ENCODE data around the gene TEX53. TPM values are rescaled to one million over a fixed set of nuclear protein-coding genes. Genes with fewer than 3 reads are reported as not detected.

TEX53 gene
- total RNA-seq, 2 experiments from 2014 or later, result not detected

DNA sequence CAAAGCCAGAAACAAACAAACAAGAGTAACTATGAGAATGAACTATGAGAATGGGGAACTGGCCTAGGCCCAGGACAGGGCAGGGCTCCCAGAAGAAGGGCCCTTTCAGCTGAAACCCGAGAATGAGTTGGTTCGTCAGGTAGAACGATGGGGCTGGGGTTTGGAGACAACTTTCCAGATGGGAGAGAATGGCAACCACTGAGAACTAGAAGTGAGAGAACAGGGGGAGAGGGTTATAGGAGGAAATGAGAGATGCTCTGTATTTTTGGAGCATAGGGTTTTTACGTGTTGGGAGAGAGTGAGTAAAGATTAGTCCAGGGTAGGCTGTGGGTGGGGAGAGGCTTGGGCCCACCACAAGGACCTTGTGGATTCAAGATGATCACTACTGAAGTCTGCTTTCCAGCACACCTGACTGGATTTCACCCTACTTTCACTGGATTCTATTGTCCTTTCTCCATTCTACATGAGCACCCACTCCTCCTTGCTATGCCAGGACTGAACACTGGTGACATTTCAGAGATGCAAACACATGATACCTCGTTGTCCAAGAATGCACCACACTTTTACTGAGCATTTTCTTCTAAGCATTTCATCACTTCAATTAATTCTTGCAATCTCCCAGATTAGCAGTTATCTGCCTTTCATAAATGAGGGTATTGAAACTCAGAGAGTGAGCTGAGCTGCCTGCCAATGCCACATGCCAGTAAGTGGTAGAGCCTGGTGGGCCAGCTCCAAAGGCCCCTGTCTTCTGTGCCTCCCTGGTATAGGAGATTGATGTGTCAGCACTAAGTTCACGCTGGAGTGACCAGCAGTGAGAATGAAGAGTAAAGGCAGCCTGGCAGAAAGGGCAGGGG is 49.7 kb downstream of the TEX53 start:
- H3K27ac Mint-ChIP-seq, result no peak overlapping the region
- peaks cover 28% of the 10 kb centered on the region for H3K4me1 Mint-ChIP-seq
- no peaks in the 10 kb centered on the region for H3K9me3 Mint-ChIP-seq (ENCODE audit: low read depth)
- CTCF ChIA-PET, result interaction anchor here (1.6 to 1.7 kb wide), 3 partner anchors 15 to 45 kb away, joined by 6 to 13 read pairs (median 7); no protein-coding TSS in a partner anchor
- H3K4me3 Mint-ChIP-seq, result no peak overlapping the region
- ATAC-seq (no peak), DNase-seq (no peak)
- peaks cover 2% of the 10 kb centered on the region for H3K36me3 Mint-ChIP-seq
- no peaks in the 10 kb centered on the region for H3K27me3 Mint-ChIP-seq

DNA sequence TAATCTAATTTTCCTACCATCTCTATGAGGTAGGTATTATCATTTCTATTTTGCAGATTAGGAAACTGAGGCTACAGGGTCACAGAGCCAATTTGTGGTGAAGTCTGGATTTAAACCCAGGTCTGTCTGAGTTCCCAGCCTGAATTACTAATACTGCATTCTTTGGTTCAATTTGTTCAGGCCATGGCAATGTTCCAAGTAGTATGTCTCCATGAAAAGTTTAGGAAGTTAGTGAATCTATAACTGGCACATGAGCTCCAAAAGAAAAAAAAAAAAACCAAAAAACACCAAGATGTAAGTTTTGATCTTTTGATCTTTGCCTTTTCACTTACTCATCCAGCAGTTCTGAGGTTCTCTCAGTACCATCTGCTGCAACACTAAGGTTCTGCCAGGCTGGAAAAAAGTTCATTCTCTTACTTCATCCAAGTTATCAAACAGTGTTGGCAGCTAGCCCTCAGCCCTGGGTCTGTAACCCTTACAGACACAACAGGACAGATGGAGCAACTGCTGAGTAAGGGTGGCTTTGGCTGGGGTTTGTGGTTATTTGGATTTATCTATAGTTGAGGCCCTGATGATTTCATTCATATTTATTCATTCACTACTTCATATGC is 50.9 kb downstream of the TEX53 start:
- no peaks in the 10 kb centered on the region for H3K27me3 Mint-ChIP-seq
- H3K36me3 Mint-ChIP-seq, result peaks cover 11% of the 10 kb centered on the region
- H3K9me3 Mint-ChIP-seq (ENCODE audit: low read depth), result peaks cover 3% of the 10 kb centered on the region
- ATAC-seq (no peak), DNase-seq (no peak)
- peaks cover 19% of the 10 kb centered on the region for H3K4me1 Mint-ChIP-seq
- CTCF ChIA-PET, result interaction anchor here (1.6 kb wide), 2 partner anchors 14 to 46 kb away, joined by 6 to 13 read pairs; no protein-coding TSS in a partner anchor
- H3K27ac Mint-ChIP-seq, result no peak overlapping the region
- H3K4me3 Mint-ChIP-seq, result no peak overlapping the region

Other genes starting within 250 kb of the TEX53 start
- gene WHRN, start 152.3 kb downstream of the TEX53 start, total RNA-seq, result 10 to 100 TPM in 1 of 2 experiments, 1 to 10 TPM in 1; 6.5 to 12.4 TPM
- 10 to 100 TPM; 62.4 to 66.7 TPM for gene ATP6V1G1, start 70.0 kb downstream of the TEX53 start, total RNA-seq
- gene TMEM268, start 46.5 kb downstream of the TEX53 start, total RNA-seq, result 10 to 100 TPM; 19.7 to 21.5 TPM
- gene TEX48, start 24.4 kb upstream of the TEX53 start, total RNA-seq, result 1 to 10 TPM in 1 of 2 experiments, under 1 TPM in 1; 0.73 to 1.6 TPM
- gene TNFSF15, start 148.2 kb upstream of the TEX53 start, total RNA-seq, result under 1 TPM; 0.06 to 0.16 TPM